ENCODE data around the gene CCNG2. TPM values are rescaled to one million over a fixed set of nuclear protein-coding genes. Genes with fewer than 3 reads are reported as not detected.

CCNG2 gene
- total and polyA plus RNA-seq, 9 of the 15 experiments (the other 6 are each of a cell fraction or from before 2014, with no cell fraction given), result 0.49 to 6.6 (median 2.9) TPM

DNA sequence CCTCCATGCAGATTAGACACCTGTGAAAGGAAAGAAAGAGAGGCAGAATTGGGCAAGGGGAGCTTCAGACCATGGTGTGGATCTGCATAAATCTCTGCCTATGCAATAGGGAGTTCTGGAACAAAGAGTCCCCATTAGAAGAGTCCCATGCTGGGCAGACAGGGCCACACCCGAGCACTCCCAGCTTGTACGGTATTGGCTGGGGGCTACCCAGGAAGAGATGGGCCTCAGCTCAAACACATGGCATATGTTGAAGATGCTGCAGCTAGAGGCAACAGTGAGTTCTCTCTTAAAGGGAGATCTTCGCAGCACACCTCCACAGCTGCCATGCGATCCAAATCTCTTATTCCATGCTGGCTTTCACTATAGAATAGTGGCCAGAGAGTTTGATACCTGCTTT lies 24.7 kb downstream of the CCNG2 start:
- intact Hi-C loops (cut with micrococcal nuclease) (no loop called here), in situ Hi-C loops (cut with MboI) (no loop called here)
- CTCF ChIA-PET (ENCODE audit: low intra/inter-chr PET ratio), result no interaction called here
- BruUV-seq (replicated peaks), result no TSS peak
- Histone ChIP-seq H3K36me3 (ENCODE audit: control insufficient read depth, insufficient read depth, low read length) (no peaks in the 10 kb centered on the region), H3K9ac (ENCODE audit: insufficient read depth in 1 of 2, low read depth in 2 of 2, low read length in 2 of 2) (no peak overlapping the region), H2AFZ (ENCODE audit: low read depth, low read length) (no peak overlapping the region), H3K27me3 (ENCODE audit: control insufficient read depth in 2 of 2, insufficient read depth in 2 of 2, low read length in 2 of 2) (peaks cover 18 to 24% of the 10 kb centered on the region in 2 experiments), H3K4me2 (ENCODE audit: insufficient read depth, low read length) (no peak overlapping the region), H3K9me3 (replicated peaks; ENCODE audit: control insufficient read depth, insufficient read depth, low read depth, low read length) (no peaks in the 10 kb centered on the region), H3K4me1 (replicated peaks in 1 of 2; ENCODE audit: control insufficient read depth in 2 of 2, insufficient read depth in 2 of 2, low read length in 2 of 2) (no peaks in the 10 kb centered on the region), H3K79me2 (ENCODE audit: control insufficient read depth, insufficient read depth, low read length) (no peaks in the 10 kb centered on the region), H4K20me1 (replicated peaks; ENCODE audit: control insufficient read depth, insufficient read depth, low read length) (no peaks in the 10 kb centered on the region), H3K9me1 (ENCODE audit: control insufficient read depth, insufficient read depth, low read length) (no peaks in the 10 kb centered on the region), H3K27ac (ENCODE audit: extremely low read depth, low read depth, low read length) (no peak overlapping the region), H3K4me3 (no peak overlapping the region)
- no peak for FAIRE-seq
- no peak; the same call in 2 of the 3 replicates for ATAC-seq
- POLR2A ChIA-PET, result no interaction called here
- 3% methylated on average over 4 of the region's 4 CpGs for WGBS (ENCODE audit: insufficient coverage, low coverage, missing lambda C conversion rate)
- no peak for DNase-seq (ENCODE audit: extremely low read depth in 1 of 4, low spot score in 3 of 4)
- TF ChIP-seq, protein P1, sequence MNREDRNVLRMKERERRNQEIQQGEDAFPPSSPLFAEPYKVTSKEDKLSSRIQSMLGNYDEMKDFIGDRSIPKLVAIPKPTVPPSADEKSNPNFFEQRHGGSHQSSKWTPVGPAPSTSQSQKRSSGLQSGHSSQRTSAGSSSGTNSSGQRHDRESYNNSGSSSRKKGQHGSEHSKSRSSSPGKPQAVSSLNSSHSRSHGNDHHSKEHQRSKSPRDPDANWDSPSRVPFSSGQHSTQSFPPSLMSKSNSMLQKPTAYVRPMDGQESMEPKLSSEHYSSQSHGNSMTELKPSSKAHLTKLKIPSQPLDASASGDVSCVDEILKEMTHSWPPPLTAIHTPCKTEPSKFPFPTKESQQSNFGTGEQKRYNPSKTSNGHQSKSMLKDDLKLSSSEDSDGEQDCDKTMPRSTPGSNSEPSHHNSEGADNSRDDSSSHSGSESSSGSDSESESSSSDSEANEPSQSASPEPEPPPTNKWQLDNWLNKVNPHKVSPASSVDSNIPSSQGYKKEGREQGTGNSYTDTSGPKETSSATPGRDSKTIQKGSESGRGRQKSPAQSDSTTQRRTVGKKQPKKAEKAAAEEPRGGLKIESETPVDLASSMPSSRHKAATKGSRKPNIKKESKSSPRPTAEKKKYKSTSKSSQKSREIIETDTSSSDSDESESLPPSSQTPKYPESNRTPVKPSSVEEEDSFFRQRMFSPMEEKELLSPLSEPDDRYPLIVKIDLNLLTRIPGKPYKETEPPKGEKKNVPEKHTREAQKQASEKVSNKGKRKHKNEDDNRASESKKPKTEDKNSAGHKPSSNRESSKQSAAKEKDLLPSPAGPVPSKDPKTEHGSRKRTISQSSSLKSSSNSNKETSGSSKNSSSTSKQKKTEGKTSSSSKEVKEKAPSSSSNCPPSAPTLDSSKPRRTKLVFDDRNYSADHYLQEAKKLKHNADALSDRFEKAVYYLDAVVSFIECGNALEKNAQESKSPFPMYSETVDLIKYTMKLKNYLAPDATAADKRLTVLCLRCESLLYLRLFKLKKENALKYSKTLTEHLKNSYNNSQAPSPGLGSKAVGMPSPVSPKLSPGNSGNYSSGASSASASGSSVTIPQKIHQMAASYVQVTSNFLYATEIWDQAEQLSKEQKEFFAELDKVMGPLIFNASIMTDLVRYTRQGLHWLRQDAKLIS (CRISPR knock-in tag; IDR thresholded peaks at IDR 0.05), result no peak
- TF ChIP-seq ATF7 (IDR thresholded peaks at IDR 0.05) (no peak), MYBL2 (IDR thresholded peaks at IDR 0.05; ENCODE audit: low read depth) (no peak), MYBL2 (CRISPR knock-in tag; IDR thresholded peaks at IDR 0.05; ENCODE audit: borderline replicate concordance) (no peak), POLR2B (IDR thresholded peaks at IDR 0.05; ENCODE audit: low read depth, partially characterized antibody) (no peak), RFX7 (CRISPR knock-in tag; IDR thresholded peaks at IDR 0.05) (no peak)
- TF ChIP-seq, protein P2, sequence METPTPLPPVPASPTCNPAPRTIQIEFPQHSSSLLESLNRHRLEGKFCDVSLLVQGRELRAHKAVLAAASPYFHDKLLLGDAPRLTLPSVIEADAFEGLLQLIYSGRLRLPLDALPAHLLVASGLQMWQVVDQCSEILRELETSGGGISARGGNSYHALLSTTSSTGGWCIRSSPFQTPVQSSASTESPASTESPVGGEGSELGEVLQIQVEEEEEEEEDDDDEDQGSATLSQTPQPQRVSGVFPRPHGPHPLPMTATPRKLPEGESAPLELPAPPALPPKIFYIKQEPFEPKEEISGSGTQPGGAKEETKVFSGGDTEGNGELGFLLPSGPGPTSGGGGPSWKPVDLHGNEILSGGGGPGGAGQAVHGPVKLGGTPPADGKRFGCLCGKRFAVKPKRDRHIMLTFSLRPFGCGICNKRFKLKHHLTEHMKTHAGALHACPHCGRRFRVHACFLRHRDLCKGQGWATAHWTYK (CRISPR knock-in tag; IDR thresholded peaks at IDR 0.05), result no peak
